ENCODE results near the gene CACTIN.

CACTIN gene

DNA sequence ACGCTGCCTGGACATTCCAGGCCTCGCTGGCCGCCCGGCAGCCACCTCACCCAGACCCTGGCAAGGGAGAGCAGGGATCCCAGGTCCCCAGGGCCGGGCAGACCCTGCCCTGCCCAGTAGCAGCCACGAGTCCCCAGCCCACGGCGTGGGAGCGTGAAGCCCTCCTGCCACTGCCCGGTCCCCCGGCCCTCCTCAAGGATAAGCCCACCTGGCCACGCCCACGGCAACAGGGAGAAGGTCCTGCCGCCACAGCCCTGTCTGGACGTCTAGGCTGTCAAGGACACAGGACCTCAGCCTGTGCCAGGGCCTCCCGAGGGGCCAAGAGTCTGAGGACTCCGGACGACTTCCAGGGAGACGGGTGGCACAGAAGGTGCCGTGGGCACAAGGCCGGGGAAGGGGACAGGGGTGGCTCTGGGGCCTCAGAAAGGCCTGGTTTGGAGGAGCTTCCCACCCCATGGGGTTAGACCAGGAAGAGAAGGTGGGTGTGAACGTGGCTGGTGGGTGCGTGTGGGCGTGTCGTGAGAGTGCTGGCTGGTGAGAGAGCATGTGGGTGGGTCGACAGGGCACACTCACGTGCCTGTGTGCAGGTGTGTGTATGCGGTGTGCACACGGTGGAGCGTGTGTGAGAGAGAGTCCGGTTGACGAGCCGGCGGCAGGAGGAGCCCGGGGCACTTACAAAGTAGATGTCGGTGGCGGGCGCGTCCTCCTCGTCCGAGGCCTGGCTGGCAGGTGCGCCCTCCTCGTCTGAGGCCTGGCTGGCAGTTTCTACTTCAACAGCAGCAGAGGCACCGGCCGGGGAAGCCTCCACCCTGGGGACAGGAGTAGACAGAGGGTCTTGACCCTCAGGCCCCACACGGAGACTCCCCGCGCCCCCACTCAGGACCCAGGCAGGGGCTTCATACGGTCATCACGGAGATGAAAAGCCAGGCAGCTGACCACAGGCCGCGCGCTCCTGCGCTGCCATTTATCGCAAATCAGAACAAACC is 11.9 kb upstream of the CACTIN start:
- Histone ChIP-seq H3K36me3 (peaks cover 17 to 86% (median 59%) of the 10 kb centered on the region in 11 experiments), H3K9me3 (replicated peaks in 1 of 11) (no peaks in the 10 kb centered on the region), H4K20me1 (peaks cover 0 to 69% (median 7%) of the 10 kb centered on the region in 11 experiments; a peak in 8 of 22 replicates), H3K27ac (no peak overlapping the region), H3K9ac (no peak overlapping the region; a peak in 1 of 22 replicates), H3K27me3 (no peaks in the 10 kb centered on the region), H3K4me2 (no peak overlapping the region), H3K4me1 (peaks cover 0 to 27% (median 0%) of the 10 kb centered on the region in 10 experiments; a peak in 6 of 20 replicates), H3K4me3 (no peak overlapping the region)
- no peak for TF ChIP-seq Cebpa-rat (IDR thresholded peaks at IDR 0.05)

DNA sequence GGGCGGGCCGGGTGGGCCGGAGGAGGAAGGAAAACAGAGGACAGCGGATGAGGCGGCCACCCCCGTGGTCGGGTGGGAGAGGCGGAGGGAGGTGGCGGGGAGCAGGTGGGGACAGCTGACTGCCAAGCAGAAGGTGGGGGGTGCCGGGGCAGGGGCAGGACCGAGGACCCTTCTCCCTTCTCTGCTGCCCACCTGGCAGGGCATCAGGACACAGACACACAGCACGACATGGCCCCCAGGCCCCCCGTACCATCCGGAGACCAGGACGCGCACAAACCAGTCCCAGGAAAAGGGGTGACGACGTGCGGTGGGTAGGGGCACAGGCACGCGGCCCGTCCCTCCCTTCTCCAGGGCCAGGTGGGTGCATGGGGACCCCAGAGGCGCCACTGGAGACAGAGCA is 11.0 kb upstream of the CACTIN start:
- H3K9ac ChIP-seq, result no peak overlapping the region; a peak in 1 of 22 replicates
- no peak overlapping the region for H3K4me2 ChIP-seq
- H3K36me3 ChIP-seq, result peaks cover 17 to 88% (median 62%) of the 10 kb centered on the region in 11 experiments
- H3K27ac ChIP-seq, result no peak overlapping the region
- H3K27me3 ChIP-seq, result no peaks in the 10 kb centered on the region
- H4K20me1 ChIP-seq, result peaks cover 0 to 69% (median 7%) of the 10 kb centered on the region in 11 experiments; a peak in 8 of 22 replicates
- no peak for TF ChIP-seq Cebpa-rat (IDR thresholded peaks at IDR 0.05)
- H3K4me1 ChIP-seq, result peaks cover 0 to 25% (median 0%) of the 10 kb centered on the region in 10 experiments; a peak in 6 of 20 replicates
- no peak overlapping the region for H3K4me3 ChIP-seq
- no peaks in the 10 kb centered on the region for H3K9me3 ChIP-seq (replicated peaks in 1 of 11)

DNA sequence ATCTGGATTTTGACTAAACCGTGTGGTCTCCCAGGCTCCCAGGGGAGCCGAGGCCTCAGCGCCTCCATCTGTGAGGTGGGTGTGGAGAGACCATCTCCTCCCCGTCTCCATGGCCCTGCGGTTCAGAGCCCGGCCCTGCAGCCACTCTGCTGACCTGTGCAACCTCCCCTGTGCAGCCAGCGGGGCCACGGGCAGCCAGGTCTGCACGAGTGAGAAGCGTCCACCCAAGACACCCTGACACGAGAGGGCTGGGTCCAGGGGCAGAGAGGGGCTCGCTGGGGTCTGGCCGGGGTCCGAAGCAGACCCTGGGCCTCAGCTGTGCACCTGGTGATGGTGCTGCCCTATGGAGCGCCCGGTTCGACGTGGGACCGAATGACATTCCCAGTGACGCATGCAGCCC is 10.4 kb upstream of the CACTIN start:
- H3K9ac ChIP-seq, result no peak overlapping the region
- H3K27me3 ChIP-seq, result no peaks in the 10 kb centered on the region
- H3K4me2 ChIP-seq, result no peak overlapping the region
- no peak overlapping the region for H3K4me3 ChIP-seq
- no peaks in the 10 kb centered on the region for H3K9me3 ChIP-seq (replicated peaks in 1 of 11)
- H3K4me1 ChIP-seq, result peaks cover 0 to 18% (median 0%) of the 10 kb centered on the region in 10 experiments; a peak in 5 of 20 replicates
- H3K27ac ChIP-seq, result no peak overlapping the region
- TF ChIP-seq Cebpa-rat (IDR thresholded peaks at IDR 0.05), result no peak
- peaks cover 0 to 71% (median 5%) of the 10 kb centered on the region in 11 experiments; a peak in 7 of 22 replicates for H4K20me1 ChIP-seq
- peaks cover 24 to 88% (median 62%) of the 10 kb centered on the region in 11 experiments for H3K36me3 ChIP-seq

DNA sequence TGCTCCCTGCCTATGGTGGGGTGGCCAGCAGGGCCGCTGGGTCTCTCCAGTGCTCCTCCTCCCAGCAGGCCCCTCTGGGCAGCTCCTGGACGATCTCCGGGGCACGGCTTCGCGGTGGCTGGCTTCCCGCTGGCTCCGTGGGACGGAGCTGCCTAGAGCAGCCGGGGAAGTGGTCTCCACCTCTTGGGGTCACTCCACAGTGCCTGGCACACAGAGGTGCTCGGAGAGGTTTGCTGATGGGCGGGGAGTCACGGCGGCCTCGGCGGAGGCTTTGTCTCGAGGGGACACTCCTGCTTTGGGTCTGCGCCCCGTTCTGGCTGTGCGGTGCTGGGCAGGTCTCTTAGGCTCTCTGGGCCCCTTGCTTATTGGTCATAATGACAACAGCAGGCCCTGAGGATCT is 9.9 kb upstream of the CACTIN start:
- Histone ChIP-seq H3K9me3 (replicated peaks in 1 of 11) (no peaks in the 10 kb centered on the region), H3K9ac (0 out of 22 replicates have a peak overlapping the region, but pooled peaks of 1 of the 11 experiments have one; percentile 22), H4K20me1 (peaks cover 0 to 71% (median 0%) of the 10 kb centered on the region in 11 experiments; a peak in 7 of 22 replicates), H3K4me3 (no peak overlapping the region), H3K27me3 (no peaks in the 10 kb centered on the region), H3K36me3 (peaks cover 28 to 88% (median 62%) of the 10 kb centered on the region in 11 experiments), H3K4me2 (no peak overlapping the region), H3K27ac (no peak overlapping the region), H3K4me1 (peaks cover 0 to 15% (median 0%) of the 10 kb centered on the region in 10 experiments; a peak in 3 of 20 replicates)
- TF ChIP-seq Cebpa-rat (IDR thresholded peaks at IDR 0.05), result no peak

GRCh38 chr19:3634496-3635045 is 8.0 kb upstream of the CACTIN start:
- peaks cover 30 to 80% (median 59%) of the 10 kb centered on the region in 11 experiments for H3K36me3 ChIP-seq
- H4K20me1 ChIP-seq, result peaks cover 0 to 82% (median 5%) of the 10 kb centered on the region in 11 experiments; a peak in 8 of 22 replicates
- H3K27ac ChIP-seq, result no peak overlapping the region
- no peaks in the 10 kb centered on the region for H3K27me3 ChIP-seq
- no peaks in the 10 kb centered on the region for H3K9me3 ChIP-seq (replicated peaks in 1 of 11)
- no peak overlapping the region for H3K4me2 ChIP-seq
- TF ChIP-seq Cebpa-rat (IDR thresholded peaks at IDR 0.05), result no peak
- H3K4me3 ChIP-seq, result no peak overlapping the region
- H3K9ac ChIP-seq, result peak overlapping the region in 2 of 11 experiments; percentile 3 to 30; a peak in 1 of 22 replicates
- peaks cover 0 to 23% (median 0%) of the 10 kb centered on the region in 10 experiments; a peak in 2 of 20 replicates for H3K4me1 ChIP-seq

DNA sequence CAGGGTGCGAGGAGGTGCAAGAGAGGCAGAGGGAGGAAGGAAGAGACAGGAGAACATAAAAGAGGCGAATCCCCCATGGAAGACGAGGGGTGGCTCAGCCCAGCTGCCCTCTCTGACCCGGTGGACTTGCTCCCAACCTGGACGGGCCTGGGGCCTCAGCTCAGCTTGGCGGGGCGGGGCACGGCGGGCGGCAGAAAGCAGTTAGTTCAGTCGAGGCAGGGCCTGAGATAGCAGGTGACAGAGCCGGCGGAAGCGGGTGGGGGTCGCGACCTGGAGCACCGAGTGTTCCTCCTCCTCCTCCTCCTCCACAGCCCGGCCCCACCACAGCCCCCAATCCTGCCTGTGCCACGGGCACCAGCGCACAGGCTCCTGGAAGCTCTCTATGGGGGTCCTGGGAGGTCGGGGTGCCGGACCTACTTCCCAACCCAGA is 7.0 kb upstream of the CACTIN start:
- no peak overlapping the region for H3K27ac ChIP-seq
- H3K27me3 ChIP-seq, result no peaks in the 10 kb centered on the region
- H3K4me3 ChIP-seq, result no peak overlapping the region
- no peak overlapping the region for H3K4me2 ChIP-seq
- no peaks in the 10 kb centered on the region for H3K9me3 ChIP-seq (replicated peaks in 1 of 11)
- peaks cover 0 to 23% (median 0%) of the 10 kb centered on the region in 10 experiments; a peak in 3 of 20 replicates for H3K4me1 ChIP-seq
- TF ChIP-seq Cebpa-rat (IDR thresholded peaks at IDR 0.05), result no peak
- peaks cover 20 to 70% (median 49%) of the 10 kb centered on the region in 11 experiments; a peak in 21 of 22 replicates for H3K36me3 ChIP-seq
- no peak overlapping the region for H3K9ac ChIP-seq
- H4K20me1 ChIP-seq, result peaks cover 0 to 72% (median 5%) of the 10 kb centered on the region in 11 experiments; a peak in 8 of 22 replicates

DNA sequence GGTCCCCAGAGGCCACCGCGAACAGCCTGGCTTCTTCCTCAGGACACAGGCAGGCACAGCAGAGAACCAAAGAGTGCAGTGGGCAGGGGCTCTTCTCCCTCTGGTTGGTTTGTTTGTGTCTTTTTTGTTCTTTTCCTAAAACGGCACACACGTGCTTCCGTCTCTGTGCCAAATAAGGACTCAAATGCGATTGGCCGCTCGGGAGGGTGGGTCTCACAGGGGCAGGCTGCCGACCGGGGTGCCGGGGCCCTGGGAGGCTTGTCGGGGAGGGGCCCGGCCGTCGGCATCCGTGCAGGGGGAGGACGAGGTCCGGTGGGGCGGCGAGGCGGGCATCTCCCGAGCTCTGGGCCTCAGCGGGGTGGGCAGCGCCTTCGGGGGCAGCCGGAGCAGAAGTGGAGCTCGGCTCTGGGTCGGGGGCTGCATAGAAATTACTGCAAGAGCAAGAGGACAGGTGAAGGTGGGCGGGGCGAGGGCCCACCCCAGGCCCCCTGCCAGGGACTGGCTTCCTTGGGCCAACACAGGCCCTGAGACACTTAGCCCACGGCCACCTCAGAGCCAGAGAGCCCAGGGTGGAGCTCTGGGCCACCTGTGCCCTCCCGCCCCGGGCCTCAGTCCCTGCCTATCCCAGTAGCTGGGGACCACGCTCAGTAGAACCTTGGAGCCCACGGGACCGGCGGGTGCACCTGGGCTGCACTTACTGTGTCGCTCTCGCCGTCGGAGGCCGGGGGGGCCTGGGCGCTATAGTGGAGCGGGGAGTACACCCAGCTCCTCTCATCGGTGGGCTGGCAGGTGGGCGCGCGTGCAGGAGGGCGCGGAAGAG is 6.4 kb upstream of the CACTIN start:
- H3K4me1 ChIP-seq, result peaks cover 0 to 23% (median 0%) of the 10 kb centered on the region in 10 experiments; a peak in 3 of 20 replicates
- no peak for TF ChIP-seq Cebpa-rat (IDR thresholded peaks at IDR 0.05)
- H4K20me1 ChIP-seq, result peaks cover 0 to 66% (median 2%) of the 10 kb centered on the region in 11 experiments; a peak in 8 of 22 replicates
- H3K4me2 ChIP-seq, result no peak overlapping the region
- peak overlapping the region in 1 of 11 experiments; percentile 9; a peak in 1 of 22 replicates for H3K9ac ChIP-seq
- H3K9me3 ChIP-seq (replicated peaks in 1 of 11), result no peaks in the 10 kb centered on the region
- H3K27me3 ChIP-seq, result no peaks in the 10 kb centered on the region
- no peak overlapping the region for H3K4me3 ChIP-seq
- H3K27ac ChIP-seq, result no peak overlapping the region
- H3K36me3 ChIP-seq, result peaks cover 18 to 64% (median 43%) of the 10 kb centered on the region in 11 experiments; a peak in 20 of 22 replicates

GRCh38 chr19:3632098-3632497 is 5.5 kb upstream of the CACTIN start:
- Histone ChIP-seq H3K4me3 (no peak overlapping the region), H3K4me1 (peaks cover 0 to 22% (median 4%) of the 10 kb centered on the region in 10 experiments; a peak in 7 of 20 replicates), H3K9me3 (replicated peaks in 1 of 11) (no peaks in the 10 kb centered on the region), H3K27ac (no peak overlapping the region), H3K27me3 (no peaks in the 10 kb centered on the region), H3K36me3 (peaks cover 14 to 58% (median 37%) of the 10 kb centered on the region in 11 experiments; a peak in 20 of 22 replicates), H4K20me1 (peaks cover 0 to 62% (median 0%) of the 10 kb centered on the region in 11 experiments; a peak in 8 of 22 replicates), H3K9ac (peak overlapping the region in 3 of 11 experiments; percentile 9 to 33 (median 9); a peak in 2 of 22 replicates), H3K4me2 (no peak overlapping the region)
- TF ChIP-seq Cebpa-rat (IDR thresholded peaks at IDR 0.05), result no peak
